Stimulated activated CD8-positive, alpha-beta memory T cell treated with anti-CD3 and anti-CD28 coated beads, Interleukin-4, amount 100 ng/mL, for 1 hour (primary cell): ENCODE results near the gene BMP6.

Experiments
- DNase-seq, 2 donors: peaks; one replicate each; pipeline ENCODE4 v3.0.0-alpha.2; 2020; ENCODE audit warnings: low read depth in 2 of 2, low spot score in 1 of 2

Gene BMP6

DNA sequence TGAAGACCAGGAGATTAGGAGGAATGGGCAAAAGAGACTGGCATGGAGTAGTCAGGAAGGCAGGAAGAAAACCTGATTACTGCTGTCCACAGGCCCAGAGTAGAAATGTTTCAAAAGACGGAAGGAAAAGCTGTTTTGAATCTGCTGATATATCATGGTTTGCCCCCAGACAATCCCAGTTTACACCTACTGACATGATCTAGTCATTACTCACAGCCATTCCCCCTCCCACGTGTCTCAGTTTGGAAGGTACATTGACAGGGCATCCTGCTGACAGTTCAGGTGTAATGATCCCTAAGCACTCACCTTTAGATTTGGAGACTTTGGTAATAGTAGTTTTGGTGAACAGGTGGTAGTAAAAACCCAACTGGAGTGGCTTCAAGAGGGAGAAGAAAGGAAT, 194.5 kb downstream of the BMP6 start:
- no peak for DNase-seq

DNA sequence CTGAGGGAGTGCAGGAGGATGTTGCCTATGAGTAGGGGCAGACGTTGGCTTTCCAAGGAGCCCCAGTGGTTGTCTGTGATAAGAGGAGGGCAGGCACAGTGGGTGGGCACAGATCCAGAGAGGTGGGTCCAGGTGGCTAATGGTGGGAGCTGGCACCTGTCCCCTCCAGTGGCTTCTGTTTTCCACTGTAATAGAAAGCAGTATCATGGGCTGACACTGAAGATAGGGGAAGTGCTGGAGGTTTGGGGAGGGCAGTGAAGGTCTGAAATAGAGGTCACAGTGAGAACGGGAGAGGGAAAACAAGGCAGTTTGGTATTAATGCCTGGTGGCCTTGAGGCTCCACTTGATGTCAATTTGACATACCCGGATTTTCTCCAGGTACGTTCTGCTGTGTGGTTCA, 195.1 kb downstream of the BMP6 start:
- no peak for DNase-seq

DNA sequence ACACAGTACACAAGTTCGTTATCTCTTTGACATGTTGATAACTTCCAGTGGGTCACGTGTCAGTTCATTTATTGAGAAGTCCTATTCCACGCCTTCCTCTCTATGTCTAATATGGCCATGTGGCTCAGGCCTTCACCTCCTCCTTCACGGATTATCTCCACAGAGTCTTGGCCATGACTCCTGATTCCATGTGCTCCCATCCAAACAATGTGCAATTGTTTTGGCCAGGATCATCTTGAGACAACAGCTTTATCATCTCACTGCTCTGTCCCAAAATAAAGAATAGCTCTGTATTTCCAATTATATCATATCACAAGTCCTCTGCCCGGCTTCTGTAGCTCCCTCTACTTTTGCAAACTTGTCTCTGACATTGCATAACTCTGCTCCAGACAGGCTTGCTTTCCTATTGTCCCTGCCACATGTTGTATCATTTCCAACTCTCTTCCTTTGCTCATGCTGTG, 195.8 kb downstream of the BMP6 start:
- no peak for DNase-seq

DNA sequence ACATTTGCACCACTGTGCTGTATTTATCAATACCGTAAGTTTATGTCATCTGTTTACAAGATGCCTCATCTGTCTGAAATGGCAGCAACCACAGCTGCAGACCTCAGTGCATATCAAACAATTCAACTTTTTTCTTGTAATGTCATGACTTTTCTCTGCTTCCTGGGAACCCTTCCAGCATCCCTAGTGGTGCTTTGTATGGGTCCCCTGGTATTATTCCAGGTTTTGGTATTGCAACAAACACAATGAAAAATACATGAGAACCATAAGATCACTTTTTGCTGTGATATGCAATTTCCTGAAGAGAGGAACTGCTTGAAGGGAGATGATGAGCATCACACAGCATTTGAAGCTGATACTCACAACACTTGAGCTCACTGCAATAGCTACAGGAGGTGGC, 196.7 kb downstream of the BMP6 start:
- DNase-seq, result no peak

DNA sequence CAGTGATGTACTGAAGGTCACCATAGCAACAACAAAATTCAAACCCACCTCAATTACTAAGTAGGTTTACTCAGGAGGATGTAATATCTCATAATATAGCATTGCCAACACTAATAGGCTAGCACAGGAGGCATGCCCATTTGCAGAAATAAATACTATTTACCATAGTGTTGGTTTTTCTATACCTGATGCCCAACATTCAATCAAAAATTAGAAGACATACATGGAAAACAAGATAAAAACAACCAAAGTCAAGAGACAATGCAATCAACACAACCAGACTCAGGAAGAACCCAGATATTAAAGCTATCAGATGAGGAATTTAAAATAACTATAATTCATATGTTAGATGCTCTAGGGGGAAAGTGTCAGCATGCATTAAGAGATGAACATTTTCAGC, 199.0 kb downstream of the BMP6 start:
- no peak for DNase-seq
